Panc1 (cell line): ENCODE data around the gene COL9A2. TPM values are rescaled to one million over a fixed set of nuclear protein-coding genes. Genes with fewer than 3 reads are reported as not detected.

ENCODE experiments used
- ATAC-seq: fragments of 200-7000 bp; cut with Tn5 transposase; 2 replicates; pipeline ENCODE4 v1.9.1; 2020; ENCODE audit warnings: mild to moderate bottlenecking, moderate library complexity
- BruUV-seq: library from RNA; stranded (reverse); fragments of 400-500 nt; replicated peaks from 2 replicates; lab custom pipeline; 2021; lab: Mats Ljungman, UMichigan
- CTCF ChIA-PET: fragments of 300-600 bp; sonication (Branson Sonifier 250); formaldehyde crosslinking; loops from one replicate; lab custom pipeline; 2022; ENCODE audit warnings: antibody characterized with exemption; lab: Charles Lee
- POLR2A ChIA-PET: fragments of 300-600 bp; sonication (Branson Sonifier 250); formaldehyde crosslinking; loops from one replicate; lab custom pipeline; 2022; ENCODE audit warnings: antibody characterized with exemption; lab: Charles Lee
- DNase-seq: peaks from one replicate; pipeline ENCODE4 v3.0.0-alpha.2; 2010; ENCODE audit warnings: low read depth, low spot score
- H3K27ac ChIP-seq: 2 replicates; pipeline ENCODE4 v1.5.1; 2011; ENCODE audit warnings: mild to moderate bottlenecking, low read length, inconsistent platforms
- H3K27me3 ChIP-seq: fragments of 200-500 bp; sonication (Bioruptor generic); 2 replicates; pipeline ENCODE4 v1.6.0; 2014; ENCODE audit warnings: low read length, inconsistent platforms; ENCODE audit not compliant: control insufficient read depth, insufficient read depth
- H3K36me3 ChIP-seq: fragments of 200-500 bp; sonication (Bioruptor generic); 2 replicates; pipeline ENCODE4 v1.5.1; 2014; ENCODE audit warnings: inconsistent platforms, mild to moderate bottlenecking, low read length, moderate library complexity; ENCODE audit not compliant: control insufficient read depth, insufficient read depth
- H3K4me1 ChIP-seq: 2 replicates; pipeline ENCODE4 v1.5.1; 2011; ENCODE audit warnings: inconsistent platforms, mild to moderate bottlenecking, low read length, moderate library complexity; ENCODE audit not compliant: control insufficient read depth, insufficient read depth
- H3K4me3 ChIP-seq, 2 experiments: 2 replicates each; pipeline ENCODE4 v1.5.1; 2011 to 2012; ENCODE audit warnings: low read depth in 2 of 2, low read length in 2 of 2, mild to moderate bottlenecking in 2 of 2, inconsistent platforms in 1 of 2, moderate library complexity in 1 of 2
- H3K9me3 ChIP-seq: fragments of 200-500 bp; sonication (Bioruptor generic); 2 replicates; pipeline ENCODE4 v1.5.1; 2014; ENCODE audit warnings: low read depth, mild to moderate bottlenecking, inconsistent platforms, low read length, moderate library complexity; ENCODE audit not compliant: control insufficient read depth, insufficient read depth
- POLR2AphosphoS5 ChIP-seq: IDR thresholded peaks from 2 replicates; pipeline ENCODE4 v1.6.1; 2012; ENCODE audit warnings: mild to moderate bottlenecking, low read depth, low read length, moderate library complexity
- SIN3A ChIP-seq: IDR thresholded peaks from 2 replicates; pipeline ENCODE4 v1.6.1; 2012; ENCODE audit warnings: low read depth, mild to moderate bottlenecking, low read length, moderate library complexity, borderline replicate concordance; ENCODE audit not compliant: insufficient read depth
- TCF7L2 ChIP-seq: IDR thresholded peaks from 2 replicates; pipeline ENCODE4 v1.6.1; 2011; ENCODE audit warnings: mild to moderate bottlenecking, low read depth, low read length, inconsistent platforms
- in situ Hi-C: cut with HindIII; loops from 2 replicates; pipeline ENCODE4 v1.10.0; 2016; ENCODE audit warnings: low sequenced_read_pairs, low pct_unique_long_range_greater_than_20kb
- intact Hi-C: fragments of 100-400 bp; cut with micrococcal nuclease; formaldehyde crosslinking; loops from one replicate; pipeline ENCODE4 v1.10.0; 2022; ENCODE audit not compliant: unreplicated experiment
- total RNA-seq: library from RNA; stranded (reverse); gene quantifications from one replicate; pipeline ENCODE4 v1.2.1, GENCODE V29; 2021; ENCODE audit not compliant: unreplicated experiment
- TF ChIP-seq, protein P1 (sequence below), 2 experiments: IDR thresholded peaks; 2 replicates each; pipeline ENCODE4 v1.6.1; 2011 to 2012; ENCODE audit warnings: low read depth in 2 of 2, control low read depth in 1 of 2, low read length in 1 of 2, mild to moderate bottlenecking in 1 of 2, moderate library complexity in 1 of 2; ENCODE audit not compliant: insufficient read depth in 1 of 2
- TF ChIP-seq, protein P2 (sequence below): fragments of 450-650 bp; IDR thresholded peaks from 2 replicates; pipeline ENCODE4 v1.5.1; 2017; ENCODE audit warnings: mild to moderate bottlenecking

COL9A2 gene
- total RNA-seq, 1 experiment from 2014 or later, result 2.9 TPM

DNA sequence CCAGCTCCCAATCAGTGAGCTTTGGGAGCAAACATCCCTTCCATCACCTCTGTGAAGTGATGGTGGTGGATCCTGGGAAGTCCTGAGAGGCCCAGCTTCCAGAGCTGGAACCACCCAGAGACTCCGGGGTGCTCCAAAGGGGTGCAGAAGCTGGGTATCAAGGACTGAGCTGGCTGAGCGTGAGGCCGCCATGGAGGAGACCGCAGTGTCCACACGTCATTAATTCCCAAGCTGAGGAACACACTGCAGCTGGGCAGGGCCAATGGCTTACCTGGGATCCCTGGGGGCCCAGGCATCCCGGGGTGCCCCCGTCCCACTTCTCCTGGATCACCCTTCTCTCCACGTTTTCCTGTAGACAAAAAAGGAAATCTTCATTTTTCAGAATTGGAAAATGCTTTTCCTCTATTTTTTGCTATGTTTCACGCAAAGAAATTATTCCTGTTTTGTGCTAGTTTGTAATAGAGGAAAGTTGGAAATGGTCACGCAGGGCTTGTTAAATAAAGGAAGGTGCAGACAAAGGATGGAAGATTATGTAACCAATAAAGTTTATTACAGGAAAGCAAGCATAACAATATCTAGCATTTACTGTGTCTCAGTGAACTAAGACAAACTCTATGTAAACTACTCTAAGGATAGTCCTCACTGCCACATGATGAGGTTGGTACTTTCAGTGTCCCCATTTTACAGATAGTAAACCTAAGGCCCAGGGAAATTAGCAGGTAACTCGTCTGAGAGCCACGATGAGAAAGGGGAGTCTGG, 15.4 kb downstream of the COL9A2 start:
- TF ChIP-seq, protein P1, sequence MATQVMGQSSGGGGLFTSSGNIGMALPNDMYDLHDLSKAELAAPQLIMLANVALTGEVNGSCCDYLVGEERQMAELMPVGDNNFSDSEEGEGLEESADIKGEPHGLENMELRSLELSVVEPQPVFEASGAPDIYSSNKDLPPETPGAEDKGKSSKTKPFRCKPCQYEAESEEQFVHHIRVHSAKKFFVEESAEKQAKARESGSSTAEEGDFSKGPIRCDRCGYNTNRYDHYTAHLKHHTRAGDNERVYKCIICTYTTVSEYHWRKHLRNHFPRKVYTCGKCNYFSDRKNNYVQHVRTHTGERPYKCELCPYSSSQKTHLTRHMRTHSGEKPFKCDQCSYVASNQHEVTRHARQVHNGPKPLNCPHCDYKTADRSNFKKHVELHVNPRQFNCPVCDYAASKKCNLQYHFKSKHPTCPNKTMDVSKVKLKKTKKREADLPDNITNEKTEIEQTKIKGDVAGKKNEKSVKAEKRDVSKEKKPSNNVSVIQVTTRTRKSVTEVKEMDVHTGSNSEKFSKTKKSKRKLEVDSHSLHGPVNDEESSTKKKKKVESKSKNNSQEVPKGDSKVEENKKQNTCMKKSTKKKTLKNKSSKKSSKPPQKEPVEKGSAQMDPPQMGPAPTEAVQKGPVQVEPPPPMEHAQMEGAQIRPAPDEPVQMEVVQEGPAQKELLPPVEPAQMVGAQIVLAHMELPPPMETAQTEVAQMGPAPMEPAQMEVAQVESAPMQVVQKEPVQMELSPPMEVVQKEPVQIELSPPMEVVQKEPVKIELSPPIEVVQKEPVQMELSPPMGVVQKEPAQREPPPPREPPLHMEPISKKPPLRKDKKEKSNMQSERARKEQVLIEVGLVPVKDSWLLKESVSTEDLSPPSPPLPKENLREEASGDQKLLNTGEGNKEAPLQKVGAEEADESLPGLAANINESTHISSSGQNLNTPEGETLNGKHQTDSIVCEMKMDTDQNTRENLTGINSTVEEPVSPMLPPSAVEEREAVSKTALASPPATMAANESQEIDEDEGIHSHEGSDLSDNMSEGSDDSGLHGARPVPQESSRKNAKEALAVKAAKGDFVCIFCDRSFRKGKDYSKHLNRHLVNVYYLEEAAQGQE (IDR thresholded peaks at IDR 0.05; ENCODE audit: insufficient read depth in 1 of 2, low read depth in 2 of 2, low read length in 1 of 2), result no peak
- no peak for TF ChIP-seq POLR2AphosphoS5
- TF ChIP-seq, protein P2, sequence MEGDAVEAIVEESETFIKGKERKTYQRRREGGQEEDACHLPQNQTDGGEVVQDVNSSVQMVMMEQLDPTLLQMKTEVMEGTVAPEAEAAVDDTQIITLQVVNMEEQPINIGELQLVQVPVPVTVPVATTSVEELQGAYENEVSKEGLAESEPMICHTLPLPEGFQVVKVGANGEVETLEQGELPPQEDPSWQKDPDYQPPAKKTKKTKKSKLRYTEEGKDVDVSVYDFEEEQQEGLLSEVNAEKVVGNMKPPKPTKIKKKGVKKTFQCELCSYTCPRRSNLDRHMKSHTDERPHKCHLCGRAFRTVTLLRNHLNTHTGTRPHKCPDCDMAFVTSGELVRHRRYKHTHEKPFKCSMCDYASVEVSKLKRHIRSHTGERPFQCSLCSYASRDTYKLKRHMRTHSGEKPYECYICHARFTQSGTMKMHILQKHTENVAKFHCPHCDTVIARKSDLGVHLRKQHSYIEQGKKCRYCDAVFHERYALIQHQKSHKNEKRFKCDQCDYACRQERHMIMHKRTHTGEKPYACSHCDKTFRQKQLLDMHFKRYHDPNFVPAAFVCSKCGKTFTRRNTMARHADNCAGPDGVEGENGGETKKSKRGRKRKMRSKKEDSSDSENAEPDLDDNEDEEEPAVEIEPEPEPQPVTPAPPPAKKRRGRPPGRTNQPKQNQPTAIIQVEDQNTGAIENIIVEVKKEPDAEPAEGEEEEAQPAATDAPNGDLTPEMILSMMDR, result no peak
- TF ChIP-seq TCF7L2, result no peak
- TF ChIP-seq SIN3A, result no peak
- Histone ChIP-seq H3K9me3 (no peaks in the 10 kb centered on the region), H3K4me3 (no peak overlapping the region), H3K4me1 (no peaks in the 10 kb centered on the region), H3K27ac (no peak overlapping the region), H3K36me3 (no peaks in the 10 kb centered on the region), H3K27me3 (no peaks in the 10 kb centered on the region)
- ATAC-seq, result no peak
- BruUV-seq, result no TSS peak
- intact Hi-C loops, result no loop called here
- ChIA-PET CTCF (no interaction called here), POLR2A (no interaction called here)
- in situ Hi-C loops, result no loop called here
- DNase-seq, result no peak

DNA sequence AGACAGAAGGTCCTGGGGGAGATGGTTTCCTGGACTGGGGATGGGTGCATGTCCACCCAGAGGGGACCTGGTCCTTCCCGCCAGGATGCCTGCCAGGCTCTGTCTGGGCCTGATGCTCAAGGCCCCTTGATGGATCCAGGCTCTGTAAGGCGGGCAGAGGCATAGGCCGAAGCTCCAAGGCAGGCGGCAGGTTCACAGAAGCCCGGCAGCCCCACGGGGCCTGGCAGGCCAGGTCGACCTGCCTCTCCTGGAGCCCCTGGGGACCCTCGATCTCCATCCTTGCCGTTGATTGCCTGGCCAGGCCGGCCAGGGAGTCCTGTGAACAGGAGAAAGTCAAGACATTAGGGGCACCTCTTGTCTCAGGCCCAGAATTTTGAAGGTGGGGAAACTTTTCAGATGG, 16.0 kb downstream of the COL9A2 start:
- POLR2A ChIA-PET, result no interaction called here
- no peaks in the 10 kb centered on the region for H3K9me3 ChIP-seq
- DNase-seq (no peak), ATAC-seq (no peak)
- in situ Hi-C loops, result no loop called here
- H3K4me3 ChIP-seq, result no peak overlapping the region
- H3K4me1 ChIP-seq, result no peaks in the 10 kb centered on the region
- no TSS peak for BruUV-seq
- TF ChIP-seq, protein P1 (IDR thresholded peaks at IDR 0.05; ENCODE audit: insufficient read depth in 1 of 2, low read depth in 2 of 2, low read length in 1 of 2), result no peak
- TF ChIP-seq POLR2AphosphoS5, result no peak
- TF ChIP-seq TCF7L2, result no peak
- no peak for TF ChIP-seq SIN3A
- TF ChIP-seq, protein P2, result no peak
- H3K27ac ChIP-seq, result no peak overlapping the region
- no peaks in the 10 kb centered on the region for H3K27me3 ChIP-seq
- no peaks in the 10 kb centered on the region for H3K36me3 ChIP-seq
- intact Hi-C loops, result no loop called here
- CTCF ChIA-PET, result interaction anchor here (0.8 kb wide), 1 partner anchor 14 kb away, joined by 3 read pairs; no protein-coding TSS in a partner anchor
